H1 (cell line): ENCODE results near the gene ANXA4. TPM values are rescaled to one million over a fixed set of nuclear protein-coding genes. Genes with fewer than 3 reads are reported as not detected.

Source experiments
- CTCF ChIA-PET: fragments of 300-600 bp; sonication (Branson Sonifier 250); formaldehyde crosslinking; loops from one replicate; lab custom pipeline; 2021; ENCODE audit not compliant: partially characterized antibody; lab: Charles Lee
- POLR2A ChIA-PET: fragments of 300-600 bp; sonication (Branson Sonifier 250); formaldehyde crosslinking; loops from one replicate; lab custom pipeline; 2021; ENCODE audit warnings: inconsistent platforms; ENCODE audit not compliant: partially characterized antibody; lab: Charles Lee
- DNase-seq, 2 experiments: peaks; one replicate each; pipeline versions ENCODE4 v3.0.0 to v3.0.0-alpha.2; 2010 to 2022; ENCODE audit warnings: low spot score in 2 of 2, low read depth in 1 of 2, mixed read lengths in 1 of 2
- FAIRE-seq: peaks from 2 replicates; lab custom pipeline; 2011; peaks lifted over from hg19 to GRCh38; lab: Jason Lieb, UNC
- H2AFZ ChIP-seq: 2 replicates; pipeline ENCODE4 v1.8.1; 2012; ENCODE audit warnings: low read length, inconsistent platforms
- H2AK5ac ChIP-seq: 2 replicates; pipeline ENCODE4 v1.6.1; 2013; ENCODE audit warnings: low read depth, low read length
- H2BK120ac ChIP-seq: replicated peaks from 2 replicates; pipeline ENCODE3; 2013; ENCODE audit warnings: low read depth, low read length, inconsistent platforms
- H2BK12ac ChIP-seq: 2 replicates; pipeline ENCODE4 v1.6.1; 2013; ENCODE audit warnings: low read depth, low read length
- H2BK15ac ChIP-seq: 2 replicates; pipeline ENCODE4 v1.6.1; 2013; ENCODE audit warnings: low read length
- H2BK20ac ChIP-seq: 2 replicates; pipeline ENCODE4 v1.6.1; 2013; ENCODE audit warnings: low read length
- H2BK5ac ChIP-seq: 2 replicates; pipeline ENCODE4 v1.6.1; 2013; ENCODE audit warnings: low read depth, low read length
- H3K14ac ChIP-seq: 2 replicates; pipeline ENCODE4 v1.6.1; 2013; ENCODE audit warnings: inconsistent platforms; ENCODE audit not compliant: insufficient read length
- H3K18ac ChIP-seq: 2 replicates; pipeline ENCODE4 v1.6.1; 2013; ENCODE audit warnings: low read length; ENCODE audit errors: extremely low read depth
- H3K23ac ChIP-seq: 2 replicates; pipeline ENCODE4 v1.6.1; 2013; ENCODE audit warnings: inconsistent platforms; ENCODE audit not compliant: insufficient read length
- H3K23me2 ChIP-seq: 2 replicates; pipeline ENCODE4 v1.6.1; 2013; ENCODE audit warnings: low read depth, low read length
- H3K27ac ChIP-seq: 2 replicates; pipeline ENCODE4 v1.6.1; 2011; ENCODE audit warnings: low read depth, low read length, inconsistent platforms
- H3K27me3 ChIP-seq, 4 experiments: replicated peaks in 1 of 4; 1 replicate in 1 of 4; 2 replicates in 3 of 4; pipeline versions ENCODE4 v1.6.1 to v1.8.1; 2011 to 2013; ENCODE audit warnings: low read length in 3 of 4, mild to moderate bottlenecking in 3 of 4, inconsistent platforms in 2 of 4, mixed read lengths in 2 of 4, moderate library complexity in 1 of 4; ENCODE audit not compliant: control insufficient read depth in 3 of 4, insufficient read depth in 3 of 4; ENCODE audit errors: extremely low read depth in 1 of 4
- H3K36me3 ChIP-seq, 4 experiments: 2 replicates each; pipeline versions ENCODE4 v1.6.1 to v1.8.1; 2011 to 2013; ENCODE audit warnings: mild to moderate bottlenecking in 4 of 4, low read length in 3 of 4, moderate library complexity in 2 of 4, control low read depth in 1 of 4, inconsistent platforms in 1 of 4; ENCODE audit not compliant: insufficient read depth in 4 of 4, control insufficient read depth in 2 of 4
- H3K4ac ChIP-seq: replicated peaks from 2 replicates; pipeline ENCODE3; 2013; ENCODE audit warnings: low read length, low read depth, mixed read lengths, inconsistent platforms; ENCODE audit not compliant: insufficient read length
- H3K4me1 ChIP-seq, 4 experiments: replicated peaks in 1 of 4; 1 replicate in 1 of 4; 2 replicates in 3 of 4; pipeline versions ENCODE4 v1.6.1 to v1.8.1; 2011 to 2013; ENCODE audit warnings: low read length in 3 of 4, inconsistent platforms in 2 of 4, mixed read lengths in 1 of 4; ENCODE audit not compliant: insufficient read depth in 4 of 4, control insufficient read depth in 3 of 4
- H3K4me2 ChIP-seq, 2 experiments: 2 replicates each; pipeline versions ENCODE4 v1.6.1 to v1.8.1; 2011 to 2013; ENCODE audit warnings: low read depth in 2 of 2, low read length in 2 of 2, control low read depth in 1 of 2, inconsistent platforms in 1 of 2, mild to moderate bottlenecking in 1 of 2; ENCODE audit not compliant: insufficient read depth in 1 of 2
- H3K4me3 ChIP-seq, 4 experiments: fragments of 200-600, 300-600 bp in 1 of 4; sonication (generic), shearing (Covaris generic), sonication (Bioruptor Twin) in 1 of 4; 2 replicates each; pipeline versions ENCODE4 v1.5.1 to v1.8.1; 2011 to 2016; ENCODE audit warnings: low read length in 4 of 4, low read depth in 3 of 4, control low read depth in 2 of 4, inconsistent platforms in 2 of 4, mild to moderate bottlenecking in 2 of 4, mixed read lengths in 1 of 4, moderate library complexity in 1 of 4; ENCODE audit not compliant: insufficient read depth in 2 of 4; ENCODE audit errors: extremely low read depth in 1 of 4
- H3K56ac ChIP-seq: replicated peaks from 2 replicates; pipeline ENCODE3; 2013; ENCODE audit warnings: low read depth, mild to moderate bottlenecking, mixed read lengths, low read length, inconsistent platforms; ENCODE audit not compliant: insufficient read length
- H3K79me1 ChIP-seq: 2 replicates; pipeline ENCODE4 v1.6.1; 2013; ENCODE audit warnings: low read depth, low read length, control low read depth
- H3K79me2 ChIP-seq, 2 experiments: 2 replicates each; pipeline versions ENCODE4 v1.6.1 to v1.8.1; 2012 to 2013; ENCODE audit warnings: low read length in 2 of 2, mild to moderate bottlenecking in 2 of 2, inconsistent platforms in 1 of 2; ENCODE audit not compliant: insufficient read depth in 2 of 2, control insufficient read depth in 1 of 2
- H3K9ac ChIP-seq, 4 experiments: replicated peaks in 1 of 4; 1 replicate in 1 of 4; 2 replicates in 3 of 4; pipeline versions ENCODE4 v1.6.1 to v1.8.1; 2011 to 2013; ENCODE audit warnings: low read depth in 3 of 4, low read length in 3 of 4, control low read depth in 2 of 4, mild to moderate bottlenecking in 2 of 4, moderate library complexity in 2 of 4, inconsistent platforms in 1 of 4; ENCODE audit errors: extremely low read depth in 1 of 4
- H3K9me3 ChIP-seq, 2 experiments: 2 replicates each; pipeline versions ENCODE4 v1.6.1 to v1.8.1; 2012 to 2013; ENCODE audit warnings: mild to moderate bottlenecking in 2 of 2, moderate library complexity in 2 of 2, control low read depth in 1 of 2, inconsistent platforms in 1 of 2, low read depth in 1 of 2, low read length in 1 of 2, mixed read lengths in 1 of 2; ENCODE audit not compliant: insufficient read depth in 2 of 2
- H4K20me1 ChIP-seq, 2 experiments: replicated peaks in 1 of 2; 2 replicates each; pipeline versions ENCODE3 to v1.8.1; 2011 to 2013; ENCODE audit warnings: inconsistent platforms in 2 of 2, low read length in 2 of 2, mild to moderate bottlenecking in 1 of 2; ENCODE audit not compliant: insufficient read depth in 2 of 2, control insufficient read depth in 1 of 2
- H4K5ac ChIP-seq: 2 replicates; pipeline ENCODE4 v1.6.1; 2013; ENCODE audit warnings: low read length, low read depth, mixed read lengths, inconsistent platforms; ENCODE audit not compliant: insufficient read length
- H4K8ac ChIP-seq: 2 replicates; pipeline ENCODE4 v1.8.0; 2013; ENCODE audit warnings: mild to moderate bottlenecking, moderate library complexity, low read length, inconsistent platforms; ENCODE audit not compliant: insufficient read depth; ENCODE audit errors: extremely low read depth
- H4K91ac ChIP-seq: replicated peaks from 2 replicates; pipeline ENCODE3; 2013; ENCODE audit warnings: low read length, mixed read lengths, inconsistent platforms; ENCODE audit not compliant: insufficient read length
- BCL11A ChIP-seq, 2 experiments: IDR thresholded peaks; one replicate each; pipeline ENCODE4 v1.6.1; 2011; ENCODE audit warnings: low read depth in 2 of 2, low read length in 2 of 2, mild to moderate bottlenecking in 2 of 2
- NRF1 ChIP-seq: IDR thresholded peaks from 2 replicates; pipeline ENCODE4 v1.6.1; 2011; ENCODE audit warnings: mild to moderate bottlenecking, low read depth, low read length, improper control_type of control experiment
- WGBS, 2 experiments: shearing (Covaris generic) in 1 of 2; methylation state at CpG; one replicate each; pipeline versions ENCODE4 v1.1.6 to v1.1.7; 2013 to 2015; ENCODE audit warnings: low lambda C conversion rate in 2 of 2, mixed read lengths in 2 of 2, inconsistent platforms in 1 of 2, low coverage in 1 of 2, missing lambda C conversion rate in 1 of 2; ENCODE audit not compliant: insufficient replicate concordance in 2 of 2, insufficient coverage in 1 of 2, insufficient read length in 1 of 2; ENCODE audit errors: extremely low coverage in 1 of 2, missing lambda C conversion rate in 1 of 2; 5-methylcytosine and 5-hydroxymethylcytosine counted together
- polyA plus RNA-seq, 7 experiments: library from polyadenylated mRNA; depleted of rRNA in 3 of 7; stranded (reverse) in 5 of 7; unstranded in 2 of 7; fragments of >200 nt in 5 of 7; fragments of 200-250 nt in 2 of 7; gene quantifications; 1 replicate in 5 of 7; 2 replicates in 1 of 7; 4 replicates in 1 of 7; pipeline versions ENCODE4 v1.2.1 to v1.2.3, GENCODE V29; 2011 to 2013; ENCODE audit warnings: missing spikeins in 2 of 7, mixed read lengths in 2 of 7
- total RNA-seq: library from RNA; stranded (reverse); fragmentation: NEBNext Ultra II Directional; extraction: Animal tissue kit (Norgen Biotek cat#: 25700); gene quantifications from 2 replicates; pipeline ENCODE4 v1.2.1, GENCODE V29; 2021

The ANXA4 gene
- total and polyA plus RNA-seq, 2 of the 8 experiments (the other 6 are each of a cell fraction or from before 2014, with no cell fraction given), result 9.4 to 17.6 TPM

GRCh38 chr2:69833752-69834151 lies 91.8 kb downstream of the ANXA4 start:
- no peak overlapping the region for H2AK5ac ChIP-seq
- peaks cover 0 to 6% (median 3%) of the 10 kb centered on the region in 4 experiments; a peak in 3 of 8 replicates for H3K36me3 ChIP-seq
- H3K4me1 ChIP-seq, result peaks cover 0 to 2% (median 0%) of the 10 kb centered on the region in 4 experiments; a peak in 3 of 7 replicates
- no peak overlapping the region for H4K8ac ChIP-seq
- H2BK120ac ChIP-seq, result no peak overlapping the region
- no peak overlapping the region for H2BK12ac ChIP-seq
- H4K20me1 ChIP-seq, result peaks cover 0 to 2% of the 10 kb centered on the region in 2 experiments
- FAIRE-seq (no peak), DNase-seq (no peak)
- no peaks in the 10 kb centered on the region for H3K9me3 ChIP-seq
- H4K5ac ChIP-seq, result no peak overlapping the region
- H3K4ac ChIP-seq, result no peak overlapping the region
- H3K4me2 ChIP-seq, result no peak overlapping the region
- H3K79me1 ChIP-seq, result peaks cover 7% of the 10 kb centered on the region
- 91% methylated on average over 3 of the region's 3 CpGs; no CpG with 5 or more reads in 1 of the 2 experiments for WGBS, 2 experiments
- CTCF ChIA-PET, result no interaction called here
- H3K56ac ChIP-seq, result no peak overlapping the region
- no peak overlapping the region for H3K23ac ChIP-seq
- POLR2A ChIA-PET, result no interaction called here
- H3K14ac ChIP-seq, result no peak overlapping the region
- peaks cover 3 to 75% of the 10 kb centered on the region in 2 experiments; a peak in 3 of 4 replicates for H3K79me2 ChIP-seq
- no peak overlapping the region for H3K18ac ChIP-seq
- H2BK15ac ChIP-seq, result no peak overlapping the region
- H3K9ac ChIP-seq, result no peak overlapping the region
- no peak overlapping the region for H2BK5ac ChIP-seq
- no peak overlapping the region for H3K27ac ChIP-seq
- no peaks in the 10 kb centered on the region for H3K27me3 ChIP-seq
- H2AFZ ChIP-seq, result no peak overlapping the region
- H2BK20ac ChIP-seq, result no peak overlapping the region
- H3K23me2 ChIP-seq, result peaks cover 5% of the 10 kb centered on the region
- H4K91ac ChIP-seq, result no peak overlapping the region
- no peak overlapping the region for H3K4me3 ChIP-seq
- TF ChIP-seq BCL11A (IDR thresholded peaks at IDR 0.05; ENCODE audit: low read depth in 2 of 2, low read length in 2 of 2) (no peak), NRF1 (no peak)
